Kidney capillary endothelial cell (primary cell): ENCODE data around the gene CENPU.
A peak's percentile ranks its signal among the peaks of the same experiment; 100 is the strongest.

ENCODE experiments used
- DNase-seq: peaks from one replicate; pipeline ENCODE4 v3.0.0-alpha.2; 2018; ENCODE audit warnings: low spot score

CENPU gene

GRCh38 chr4:184705692-184706091 lies 28.2 kb downstream of the CENPU start:
- no peak for DNase-seq

GRCh38 chr4:184702114-184702513 lies 31.8 kb downstream of the CENPU start:
- DNase-seq, result no peak

GRCh38 chr4:184699941-184700340 lies 34.0 kb downstream of the CENPU start:
- DNase-seq, result no peak

GRCh38 chr4:184697956-184698355 lies 35.9 kb downstream of the CENPU start:
- DNase-seq, result no peak

GRCh38 chr4:184695178-184695896 lies 38.6 kb downstream of the CENPU start:
- DNase-seq, result no peak

- no peak for DNase-seq
Observed at GRCh38 chr4:184694412-184694956, 39.4 kb downstream of the CENPU start.

GRCh38 chr4:184693056-184693455 lies 40.8 kb downstream of the CENPU start:
- no peak for DNase-seq

GRCh38 chr4:184689681-184690080 lies 44.2 kb downstream of the CENPU start:
- no peak for DNase-seq

GRCh38 chr4:184688447-184688846 lies 45.4 kb downstream of the CENPU start:
- DNase-seq, result peak; percentile 97

- DNase-seq, result peak; percentile 4
Observed at GRCh38 chr4:184688005-184688404, 45.9 kb downstream of the CENPU start.

GRCh38 chr4:184684491-184685189 lies 49.3 kb downstream of the CENPU start:
- no peak for DNase-seq

GRCh38 chr4:184681916-184682315 lies 52.0 kb downstream of the CENPU start:
- no peak for DNase-seq

- DNase-seq, result no peak
Observed at GRCh38 chr4:184680698-184681097, 53.2 kb downstream of the CENPU start.

GRCh38 chr4:184675821-184676492 lies 57.9 kb downstream of the CENPU start:
- no peak for DNase-seq

GRCh38 chr4:184675018-184675417 lies 58.9 kb downstream of the CENPU start:
- no peak for DNase-seq

GRCh38 chr4:184674011-184674410 lies 59.9 kb downstream of the CENPU start:
- no peak for DNase-seq

- DNase-seq, result no peak
Observed at GRCh38 chr4:184672741-184673140, 61.2 kb downstream of the CENPU start.

- DNase-seq, result no peak
Observed at GRCh38 chr4:184671101-184671500, 62.8 kb downstream of the CENPU start.

- no peak for DNase-seq
Observed at GRCh38 chr4:184669251-184669650, 64.6 kb downstream of the CENPU start.

GRCh38 chr4:184668511-184669114 lies 65.3 kb downstream of the CENPU start:
- DNase-seq, result peak; percentile 48

- no peak for DNase-seq
Observed at GRCh38 chr4:184668096-184668495, 65.8 kb downstream of the CENPU start.

- DNase-seq, result no peak
Observed at GRCh38 chr4:184666670-184667069, 67.2 kb downstream of the CENPU start.
